NB4 (cell line): ENCODE data around the gene ZNF175.

Source experiments
- DNase-seq: peaks from one replicate; pipeline ENCODE4 v3.0.0; 2010; ENCODE audit warnings: low read depth
- H3K4me3 ChIP-seq: one replicate; pipeline ENCODE4 v1.5.1; 2011; ENCODE audit warnings: mild to moderate bottlenecking, low read depth, low read length, moderate library complexity
- MAX ChIP-seq: IDR thresholded peaks from 2 replicates; pipeline ENCODE4 v1.6.1; 2011; ENCODE audit warnings: low read depth, low read length
- MYC ChIP-seq: IDR thresholded peaks from 2 replicates; pipeline ENCODE4 v1.6.1; 2011; ENCODE audit warnings: low read depth, low read length
- POLR2A ChIP-seq: IDR thresholded peaks from 2 replicates; pipeline ENCODE4 v1.6.1; 2011; ENCODE audit warnings: mild to moderate bottlenecking; ENCODE audit not compliant: insufficient read length; ENCODE audit errors: extremely low read depth
- TF ChIP-seq, protein P1 (sequence below): IDR thresholded peaks from one replicate; pipeline ENCODE4 v1.5.1; 2012; ENCODE audit warnings: low read depth, low read length

ZNF175 gene

GRCh38 chr19:51530616-51531015 lies 40.5 kb upstream of the ZNF175 start:
- no peak overlapping the region for H3K4me3 ChIP-seq

DNA sequence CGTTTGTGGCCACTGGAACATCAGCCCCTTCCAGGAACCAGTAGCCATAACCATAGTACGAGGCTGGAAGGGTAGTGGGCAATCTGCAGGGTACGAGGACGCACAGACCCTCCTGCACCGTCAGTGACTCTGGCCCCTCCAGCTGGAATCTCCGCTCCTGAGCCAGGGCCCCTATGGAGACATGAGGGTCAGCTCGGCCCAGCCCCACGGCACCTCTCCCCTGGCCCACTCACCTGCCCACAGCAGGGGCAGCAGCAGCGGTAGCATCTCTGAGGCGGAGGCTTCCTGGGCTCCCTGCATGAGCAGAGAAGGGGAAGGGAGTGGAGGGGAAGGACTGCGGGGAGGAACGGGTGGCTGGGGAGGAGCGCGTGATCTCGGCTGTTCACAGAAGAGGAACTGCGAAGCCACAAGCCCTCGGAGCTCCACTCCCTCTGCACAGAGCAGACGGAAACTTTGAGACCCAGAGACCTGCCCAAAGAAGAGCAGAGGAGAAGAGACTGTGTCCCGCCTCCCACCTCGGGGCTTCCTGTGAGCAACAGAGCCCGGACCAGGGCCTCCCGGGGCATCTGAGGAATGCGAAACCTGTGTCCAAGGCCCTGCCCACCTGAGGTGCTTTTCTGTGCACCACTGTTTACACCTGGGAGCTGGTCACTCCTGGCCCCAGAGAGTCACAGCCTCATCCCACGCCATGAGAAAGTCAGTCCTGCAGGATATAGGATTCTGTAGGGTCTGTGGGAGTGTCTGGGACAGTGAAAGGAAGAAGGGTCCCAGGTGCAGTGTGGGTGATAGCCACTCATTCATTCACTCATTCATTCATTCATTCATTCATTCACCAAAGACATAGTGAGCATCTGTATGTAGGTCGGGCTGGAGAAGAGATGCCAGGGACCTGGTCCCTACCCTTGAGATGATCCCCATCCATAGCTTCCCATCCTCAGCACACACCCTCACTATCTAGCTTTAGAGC lies 39.5 kb upstream of the ZNF175 start, which contains the start of gene SIGLEC6:
TSS of gene SIGLEC6 (minus strand) at position 322 of the 967 bp plus-strand sequence. CDS start at position 300, 22 bp downstream.
- TF ChIP-seq MYC (peak; percentile 82), POLR2A (no peak), MAX (peak; percentile 87)
- TF ChIP-seq, protein P1, sequence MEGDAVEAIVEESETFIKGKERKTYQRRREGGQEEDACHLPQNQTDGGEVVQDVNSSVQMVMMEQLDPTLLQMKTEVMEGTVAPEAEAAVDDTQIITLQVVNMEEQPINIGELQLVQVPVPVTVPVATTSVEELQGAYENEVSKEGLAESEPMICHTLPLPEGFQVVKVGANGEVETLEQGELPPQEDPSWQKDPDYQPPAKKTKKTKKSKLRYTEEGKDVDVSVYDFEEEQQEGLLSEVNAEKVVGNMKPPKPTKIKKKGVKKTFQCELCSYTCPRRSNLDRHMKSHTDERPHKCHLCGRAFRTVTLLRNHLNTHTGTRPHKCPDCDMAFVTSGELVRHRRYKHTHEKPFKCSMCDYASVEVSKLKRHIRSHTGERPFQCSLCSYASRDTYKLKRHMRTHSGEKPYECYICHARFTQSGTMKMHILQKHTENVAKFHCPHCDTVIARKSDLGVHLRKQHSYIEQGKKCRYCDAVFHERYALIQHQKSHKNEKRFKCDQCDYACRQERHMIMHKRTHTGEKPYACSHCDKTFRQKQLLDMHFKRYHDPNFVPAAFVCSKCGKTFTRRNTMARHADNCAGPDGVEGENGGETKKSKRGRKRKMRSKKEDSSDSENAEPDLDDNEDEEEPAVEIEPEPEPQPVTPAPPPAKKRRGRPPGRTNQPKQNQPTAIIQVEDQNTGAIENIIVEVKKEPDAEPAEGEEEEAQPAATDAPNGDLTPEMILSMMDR: no peak
- H3K4me3 ChIP-seq: peak within 1 kb of the TSS; percentile 5
- peak; percentile 94 for DNase-seq

More at GRCh38 chr19:51530616-51531015, 40.5 kb upstream of the ZNF175 start:
- DNase-seq: no peak
- TF ChIP-seq MYC: no peak
- no peak for TF ChIP-seq POLR2A
- no peak for TF ChIP-seq MAX

GRCh38 chr19:51535535-51535934 lies 35.5 kb upstream of the ZNF175 start:
- TF ChIP-seq MAX (no peak), POLR2A (no peak), MYC (no peak)
- TF ChIP-seq, protein P1: no peak
- no peak for DNase-seq
- H3K4me3 ChIP-seq: no peak overlapping the region

- DNase-seq: no peak
- no peak for TF ChIP-seq MAX
- H3K4me3 ChIP-seq: no peak overlapping the region
Observed at GRCh38 chr19:51539821-51540366, 31.2 kb upstream of the ZNF175 start.

DNA sequence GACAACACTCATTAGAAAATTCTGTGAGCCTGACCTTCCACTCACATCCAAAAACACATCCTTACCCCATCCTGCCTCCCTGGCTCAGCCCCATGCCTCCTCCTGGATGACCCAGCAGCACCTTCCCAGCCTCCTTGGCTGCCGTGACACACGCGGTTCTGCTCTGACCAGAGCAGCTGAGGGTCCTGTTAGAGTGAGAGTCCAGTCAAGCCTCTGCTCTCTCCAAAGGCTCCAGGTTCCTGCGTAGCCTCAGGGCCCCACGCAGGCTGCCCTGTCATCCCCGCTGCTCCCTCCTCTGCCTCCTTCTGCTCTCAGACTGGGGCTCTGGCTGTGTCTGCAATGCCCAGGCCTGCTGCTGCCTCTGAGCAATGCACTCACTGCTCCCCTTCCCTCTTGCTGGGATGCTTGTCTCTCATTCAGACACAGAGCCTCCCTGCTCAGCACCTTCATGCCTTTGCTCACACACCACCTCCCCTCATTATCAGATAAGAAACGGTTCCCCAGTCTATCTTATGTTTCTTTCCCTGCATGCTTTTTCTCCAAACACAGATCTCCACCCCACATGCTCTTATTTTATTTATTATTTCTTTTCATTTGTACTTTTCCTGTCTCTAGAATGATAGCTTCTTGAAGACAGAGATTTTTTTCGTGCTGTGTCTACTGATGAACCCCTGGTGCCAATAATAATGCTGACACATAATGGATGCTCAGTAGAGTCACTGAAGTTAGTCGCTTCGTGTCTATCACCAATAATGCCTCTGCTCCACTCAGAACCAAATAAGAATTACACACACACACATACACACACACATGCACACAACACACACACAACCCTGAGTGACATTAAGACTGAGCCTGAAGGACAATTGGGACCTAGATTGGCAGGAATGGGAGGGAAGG lies 29.4 kb upstream of the ZNF175 start:
- H3K4me3 ChIP-seq: no peak overlapping the region
- TF ChIP-seq POLR2A (no peak), MYC (no peak), MAX (no peak)
- TF ChIP-seq, protein P1: no peak
- no peak for DNase-seq

DNA sequence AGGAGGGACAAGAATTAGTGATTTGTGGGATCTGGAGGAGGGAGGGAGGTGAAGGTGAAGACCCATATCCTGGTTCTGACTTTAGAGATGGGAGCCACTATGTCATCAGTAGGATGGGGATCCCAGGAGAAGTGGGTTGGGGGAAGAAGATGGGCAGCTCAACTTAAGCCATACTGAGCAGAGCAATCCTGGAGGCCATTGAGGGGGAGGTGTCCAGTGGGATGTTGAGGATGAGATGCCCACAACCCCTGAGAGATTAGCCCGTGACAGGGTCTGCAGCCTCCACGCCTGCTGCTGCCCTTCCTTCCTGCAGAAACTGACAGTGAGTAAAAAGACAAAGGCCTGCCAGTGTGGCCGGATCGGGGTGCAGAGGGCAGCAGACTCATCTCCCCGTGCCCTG lies 28.4 kb upstream of the ZNF175 start:
- no peak for TF ChIP-seq MYC
- no peak for TF ChIP-seq MAX
- no peak for TF ChIP-seq POLR2A
- TF ChIP-seq, protein P1: no peak
- DNase-seq: no peak
- H3K4me3 ChIP-seq: no peak overlapping the region
